DND-41 (cell line): Measurements from ENCODE around the gene JAZF1.

Experiments
- ATAC-seq: fragments of 200-7000 bp; cut with Tn5 transposase; 3 replicates; pipeline ENCODE4 v1.9.1; 2021; ENCODE audit warnings: low read depth; ENCODE audit not compliant: insufficient read depth
- DNase-seq: peaks from one replicate; pipeline ENCODE4 v3.0.0-alpha.2; 2020
- H2AFZ ChIP-seq: 2 replicates; pipeline ENCODE4 v1.6.0; 2012; ENCODE audit warnings: low read depth, low read length
- H3K27ac ChIP-seq: 2 replicates; pipeline ENCODE4 v1.5.1; 2012; ENCODE audit warnings: low read length, inconsistent platforms
- H3K27me3 ChIP-seq: fragments of 200-600 bp; sonication (generic); 2 replicates; pipeline ENCODE4 v1.6.0; 2012; ENCODE audit warnings: low read length, mild to moderate bottlenecking, inconsistent platforms; ENCODE audit not compliant: insufficient read depth, poor library complexity
- H3K36me3 ChIP-seq: 2 replicates; pipeline ENCODE4 v1.5.1; 2012; ENCODE audit warnings: low read length, inconsistent platforms; ENCODE audit not compliant: insufficient read depth
- H3K4me1 ChIP-seq: 2 replicates; pipeline ENCODE4 v1.5.1; 2012; ENCODE audit warnings: mild to moderate bottlenecking, low read length; ENCODE audit not compliant: insufficient read depth
- H3K4me2 ChIP-seq: 2 replicates; pipeline ENCODE4 v1.6.0; 2012; ENCODE audit warnings: mild to moderate bottlenecking, moderate library complexity, low read length, inconsistent platforms; ENCODE audit not compliant: insufficient read depth
- H3K4me3 ChIP-seq, 2 experiments: fragments of 200-600 bp in 1 of 2; shearing (Covaris generic) in 1 of 2; 2 replicates each; pipeline ENCODE4 v1.5.1; 2012 to 2016; ENCODE audit warnings: inconsistent platforms in 2 of 2, low read length in 2 of 2, mild to moderate bottlenecking in 2 of 2, low read depth in 1 of 2, moderate library complexity in 1 of 2
- H3K79me2 ChIP-seq: 2 replicates; pipeline ENCODE4 v1.6.0; 2012; ENCODE audit warnings: low read length, inconsistent platforms; ENCODE audit not compliant: insufficient read depth
- H3K9ac ChIP-seq: 2 replicates; pipeline ENCODE4 v1.6.0; 2012; ENCODE audit warnings: low read depth, mild to moderate bottlenecking, inconsistent platforms, low read length, moderate library complexity
- H3K9me3 ChIP-seq: 2 replicates; pipeline ENCODE4 v1.5.1; 2012; ENCODE audit warnings: low read length, moderate library complexity, mild to moderate bottlenecking, inconsistent platforms; ENCODE audit not compliant: insufficient read depth, severe bottlenecking
- H4K20me1 ChIP-seq: 2 replicates; pipeline ENCODE4 v1.6.0; 2012; ENCODE audit warnings: low read length; ENCODE audit not compliant: insufficient read depth
- EZH2 ChIP-seq: IDR thresholded peaks from 3 replicates; pipeline ENCODE4 v1.6.1; 2012; ENCODE audit warnings: borderline replicate concordance, low read depth, mild to moderate bottlenecking, moderate library complexity, low read length, inconsistent platforms; ENCODE audit not compliant: severe bottlenecking
- TF ChIP-seq, protein P1 (sequence below): IDR thresholded peaks from 2 replicates; pipeline ENCODE4 v1.5.1; 2012; ENCODE audit warnings: borderline replicate concordance, low read length, moderate library complexity, mild to moderate bottlenecking; ENCODE audit not compliant: poor library complexity, severe bottlenecking; ENCODE audit errors: extremely low read depth

JAZF1 gene

DNA sequence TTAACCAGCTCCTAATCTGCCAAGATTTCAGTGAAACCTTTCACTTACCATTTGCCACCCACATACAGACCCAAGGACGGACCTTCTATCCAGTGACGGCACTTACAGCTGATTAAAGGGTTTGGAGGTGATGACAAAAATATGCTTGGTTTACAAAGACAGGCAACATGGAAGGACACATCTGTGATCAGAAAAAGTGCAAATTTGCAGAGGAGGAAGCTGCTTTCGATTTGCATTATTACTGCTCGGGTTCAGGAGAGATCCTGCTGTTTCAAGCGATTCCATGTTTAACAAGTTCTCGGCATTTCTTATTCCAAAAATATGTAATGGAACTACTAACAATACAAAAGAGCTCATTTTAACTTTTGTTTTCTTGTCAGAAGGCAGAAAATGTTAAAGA is 109.0 kb downstream of the JAZF1 start:
- no peak overlapping the region for H2AFZ ChIP-seq
- H3K9me3 ChIP-seq = no peaks in the 10 kb centered on the region
- H3K4me3 ChIP-seq = no peak overlapping the region
- no peak overlapping the region for H3K27ac ChIP-seq
- H3K27me3 ChIP-seq = no peaks in the 10 kb centered on the region
- H3K79me2 ChIP-seq = no peaks in the 10 kb centered on the region
- H3K9ac ChIP-seq = no peak overlapping the region
- H3K36me3 ChIP-seq = no peaks in the 10 kb centered on the region
- H4K20me1 ChIP-seq = peaks cover 11% of the 10 kb centered on the region; the same call in 1 of the 2 replicates
- no peak overlapping the region for H3K4me2 ChIP-seq
- DNase-seq (no peak), ATAC-seq (no peak)
- no peak for TF ChIP-seq EZH2
- TF ChIP-seq, protein P1, sequence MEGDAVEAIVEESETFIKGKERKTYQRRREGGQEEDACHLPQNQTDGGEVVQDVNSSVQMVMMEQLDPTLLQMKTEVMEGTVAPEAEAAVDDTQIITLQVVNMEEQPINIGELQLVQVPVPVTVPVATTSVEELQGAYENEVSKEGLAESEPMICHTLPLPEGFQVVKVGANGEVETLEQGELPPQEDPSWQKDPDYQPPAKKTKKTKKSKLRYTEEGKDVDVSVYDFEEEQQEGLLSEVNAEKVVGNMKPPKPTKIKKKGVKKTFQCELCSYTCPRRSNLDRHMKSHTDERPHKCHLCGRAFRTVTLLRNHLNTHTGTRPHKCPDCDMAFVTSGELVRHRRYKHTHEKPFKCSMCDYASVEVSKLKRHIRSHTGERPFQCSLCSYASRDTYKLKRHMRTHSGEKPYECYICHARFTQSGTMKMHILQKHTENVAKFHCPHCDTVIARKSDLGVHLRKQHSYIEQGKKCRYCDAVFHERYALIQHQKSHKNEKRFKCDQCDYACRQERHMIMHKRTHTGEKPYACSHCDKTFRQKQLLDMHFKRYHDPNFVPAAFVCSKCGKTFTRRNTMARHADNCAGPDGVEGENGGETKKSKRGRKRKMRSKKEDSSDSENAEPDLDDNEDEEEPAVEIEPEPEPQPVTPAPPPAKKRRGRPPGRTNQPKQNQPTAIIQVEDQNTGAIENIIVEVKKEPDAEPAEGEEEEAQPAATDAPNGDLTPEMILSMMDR = no peak
- H3K4me1 ChIP-seq = no peaks in the 10 kb centered on the region

DNA sequence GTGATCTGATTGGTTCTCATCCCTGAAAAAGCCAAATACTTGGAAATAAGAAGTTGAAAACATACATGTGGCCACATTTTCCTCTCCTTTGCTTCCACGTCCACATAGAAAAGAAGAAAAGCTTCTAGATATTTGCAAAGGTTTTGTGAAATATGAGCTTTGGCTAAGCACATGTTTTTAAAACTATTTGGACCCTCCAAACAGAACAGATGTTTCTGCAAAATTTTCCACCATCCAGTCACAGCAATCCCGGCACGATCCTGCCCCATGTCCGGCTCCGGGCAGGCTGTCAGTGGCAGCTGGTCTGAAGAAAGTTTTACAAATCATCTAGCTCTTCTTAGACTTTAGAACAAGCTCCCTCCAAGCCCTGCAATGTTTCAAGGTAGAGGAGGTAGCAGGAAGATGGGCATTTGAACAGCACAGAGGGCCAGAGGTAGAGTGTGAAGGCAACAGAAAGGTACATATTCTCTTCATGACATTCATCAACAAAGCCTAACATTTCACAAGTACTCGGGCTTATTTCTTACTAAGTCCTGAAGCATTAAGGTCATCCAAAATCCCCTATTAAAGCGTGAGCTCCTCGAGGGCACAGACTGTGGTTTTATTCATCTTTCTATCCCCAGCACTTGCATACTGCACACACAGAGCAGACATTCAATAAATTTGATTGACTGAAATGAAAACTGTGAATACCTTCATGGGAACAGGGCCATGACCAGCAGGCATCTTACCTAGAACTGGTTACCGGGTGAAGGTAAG is 110.1 kb downstream of the JAZF1 start:
- DNase-seq (no peak), ATAC-seq (no peak)
- peaks cover 11% of the 10 kb centered on the region; the same call in 1 of the 2 replicates for H4K20me1 ChIP-seq
- no peak overlapping the region for H3K9ac ChIP-seq
- no peak overlapping the region for H3K4me3 ChIP-seq
- no peaks in the 10 kb centered on the region for H3K79me2 ChIP-seq
- H2AFZ ChIP-seq = no peak overlapping the region
- no peaks in the 10 kb centered on the region for H3K36me3 ChIP-seq
- TF ChIP-seq, protein P1 = no peak
- no peak for TF ChIP-seq EZH2
- no peaks in the 10 kb centered on the region for H3K4me1 ChIP-seq
- H3K27me3 ChIP-seq = no peaks in the 10 kb centered on the region
- no peak overlapping the region for H3K4me2 ChIP-seq
- no peak overlapping the region for H3K27ac ChIP-seq
- H3K9me3 ChIP-seq = no peaks in the 10 kb centered on the region

DNA sequence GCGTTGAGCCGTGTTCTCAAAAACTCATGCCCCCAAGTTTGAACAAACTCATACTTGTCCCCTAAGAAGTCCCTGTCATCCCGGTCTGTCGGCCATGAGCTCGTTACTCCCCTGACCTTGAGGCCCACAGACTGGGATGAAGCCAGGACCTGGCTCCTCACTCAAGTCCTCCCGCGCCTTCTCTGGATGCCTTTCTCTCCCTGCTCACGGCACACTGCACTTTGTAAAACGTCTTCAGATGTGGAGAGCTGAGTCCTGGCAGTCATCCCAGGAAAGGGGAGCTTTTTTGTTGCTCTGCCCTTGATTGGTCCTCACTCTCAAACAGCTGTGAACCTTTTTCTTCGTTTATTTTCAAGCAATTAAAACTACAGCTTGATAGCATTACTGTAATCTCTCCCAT is 110.8 kb downstream of the JAZF1 start:
- Histone ChIP-seq H3K4me2 (no peak overlapping the region), H2AFZ (no peak overlapping the region), H3K9ac (no peak overlapping the region), H3K27ac (no peak overlapping the region), H3K4me3 (no peak overlapping the region), H3K79me2 (no peaks in the 10 kb centered on the region), H3K4me1 (no peaks in the 10 kb centered on the region), H3K36me3 (no peaks in the 10 kb centered on the region), H4K20me1 (peaks cover 11% of the 10 kb centered on the region; the same call in 1 of the 2 replicates), H3K27me3 (no peaks in the 10 kb centered on the region), H3K9me3 (no peaks in the 10 kb centered on the region)
- no peak for DNase-seq
- TF ChIP-seq, protein P1 = no peak
- no peak for TF ChIP-seq EZH2
- ATAC-seq = no peak
